ENCODE data around the gene CLIP2. TPM values are rescaled to one million over a fixed set of nuclear protein-coding genes. Genes with fewer than 3 reads are reported as not detected.

CLIP2 gene
- total RNA-seq, 1 experiment from 2014 or later = 21.6 TPM

DNA sequence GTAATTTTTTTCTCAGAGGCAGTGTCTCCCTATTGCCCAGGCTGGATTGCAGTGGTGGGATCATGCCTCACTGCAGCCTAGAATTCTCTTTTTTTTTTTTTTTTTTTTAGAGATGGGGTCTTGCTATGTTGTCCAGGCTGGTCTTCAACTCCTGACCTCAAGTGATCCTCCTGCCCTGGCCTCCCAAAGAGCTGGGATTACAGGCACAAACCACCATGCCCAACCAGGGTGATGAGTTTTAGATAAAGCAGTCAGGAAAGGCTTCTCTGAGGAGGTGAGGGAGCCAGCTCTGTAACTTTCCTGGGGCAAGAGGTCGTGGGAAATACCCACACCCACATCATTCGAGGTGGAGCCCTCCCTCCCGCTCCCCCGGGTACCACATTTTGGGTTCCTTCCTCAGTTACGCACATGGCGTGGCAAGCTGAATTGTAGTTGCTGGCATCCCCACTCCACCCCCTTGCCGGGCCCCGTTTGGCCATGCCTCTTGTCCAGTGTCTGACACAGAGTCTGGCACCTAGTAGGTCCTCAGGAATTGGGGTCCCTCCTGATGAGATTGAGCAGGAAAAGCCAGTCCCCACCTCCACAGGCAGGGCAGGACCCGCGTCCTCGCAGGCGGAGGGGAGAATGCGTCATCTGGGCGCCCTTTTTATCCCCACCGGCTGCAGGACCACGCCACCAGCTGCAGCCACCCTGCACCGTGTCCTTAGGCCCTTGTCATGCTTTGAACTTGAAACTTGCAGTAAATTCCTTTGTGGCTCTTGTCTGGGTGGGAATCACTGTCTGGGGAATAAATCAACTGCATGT is 43.4 kb downstream of the CLIP2 start:
- no peak overlapping the region for H3K27ac ChIP-seq (ENCODE audit: insufficient read length, low read depth, low read length)
- no peak overlapping the region for H3K4ac ChIP-seq (ENCODE audit: low read depth, low read length)
- no peak overlapping the region for H3K9ac ChIP-seq (ENCODE audit: extremely low read depth, insufficient read length, low read length)
- H3K79me2 ChIP-seq (ENCODE audit: insufficient read depth, low read length) = no peaks in the 10 kb centered on the region
- H4K5ac ChIP-seq (ENCODE audit: insufficient read length, low read depth, low read length) = no peak overlapping the region
- H2AK5ac ChIP-seq (ENCODE audit: insufficient read length, low read length) = no peak overlapping the region
- H3K14ac ChIP-seq (ENCODE audit: insufficient read depth, low read length) = no peak overlapping the region
- Mint-ChIP-seq H3K4me3 (no peak overlapping the region), H3K9me3 (no peaks in the 10 kb centered on the region), H3K27ac (no peak overlapping the region), H3K36me3 (ENCODE audit: insufficient read depth in 1 of 3, low read depth in 3 of 3) (peaks cover 6 to 17% (median 10%) of the 10 kb centered on the region in 3 experiments; a peak in 4 of 7 replicates), H3K27me3 (ENCODE audit: low read depth) (no peaks in the 10 kb centered on the region), H3K4me1 (no peaks in the 10 kb centered on the region)
- H3K23ac ChIP-seq (ENCODE audit: insufficient read length, low read depth, low read length) = no peak overlapping the region
- H3K56ac ChIP-seq (ENCODE audit: insufficient read length, low read depth, low read length) = no peak overlapping the region
- no peak overlapping the region for H3T11ph ChIP-seq (ENCODE audit: low read length)
- H4K91ac ChIP-seq (ENCODE audit: insufficient read length, low read depth, low read length) = no peak overlapping the region
- WGBS (ENCODE audit: extremely low coverage, insufficient read length, low lambda C conversion rate) = no CpG with 5 or more reads among the region's 17 CpGs
- H2BK20ac ChIP-seq (ENCODE audit: low read depth, low read length, poor library complexity, severe bottlenecking) = no peak overlapping the region
- peaks cover 2% of the 10 kb centered on the region for H3K79me1 ChIP-seq (ENCODE audit: insufficient read depth, low read depth, low read length, poor library complexity, severe bottlenecking)
- H4K8ac ChIP-seq (replicated peaks; ENCODE audit: insufficient read length, low read depth, low read length) = no peak overlapping the region
- no peaks in the 10 kb centered on the region for H3K9me3 ChIP-seq (ENCODE audit: control insufficient read depth, low read depth, low read length)
- H3K23me2 ChIP-seq (ENCODE audit: insufficient read length, low read depth, low read length, poor library complexity, severe bottlenecking) = no peaks in the 10 kb centered on the region
- no peaks in the 10 kb centered on the region for H3K4me1 ChIP-seq (ENCODE audit: insufficient read depth, low read length)
- no peak overlapping the region for H2BK15ac ChIP-seq (ENCODE audit: low read depth, low read length)
- no peak overlapping the region for H2BK120ac ChIP-seq (ENCODE audit: low read depth, low read length, poor library complexity, severe bottlenecking)
- no peak overlapping the region for H2BK12ac ChIP-seq (ENCODE audit: insufficient read length, low read depth, low read length)
- H2BK5ac ChIP-seq (ENCODE audit: insufficient read length, low read length) = no peak overlapping the region
- H4K20me1 ChIP-seq (ENCODE audit: control insufficient read depth, insufficient read depth, insufficient read length) = no peaks in the 10 kb centered on the region
- H2AFZ ChIP-seq (ENCODE audit: low read length) = no peak overlapping the region
- no peak overlapping the region for H3K18ac ChIP-seq (ENCODE audit: insufficient read length, low read depth, low read length)
- H3K4me2 ChIP-seq (ENCODE audit: insufficient read depth, insufficient read length, low read length) = no peak overlapping the region
- no peaks in the 10 kb centered on the region for H3K27me3 ChIP-seq (ENCODE audit: insufficient read depth, low read length)
- no peak for DNase-seq
- TF ChIP-seq, protein P1, sequence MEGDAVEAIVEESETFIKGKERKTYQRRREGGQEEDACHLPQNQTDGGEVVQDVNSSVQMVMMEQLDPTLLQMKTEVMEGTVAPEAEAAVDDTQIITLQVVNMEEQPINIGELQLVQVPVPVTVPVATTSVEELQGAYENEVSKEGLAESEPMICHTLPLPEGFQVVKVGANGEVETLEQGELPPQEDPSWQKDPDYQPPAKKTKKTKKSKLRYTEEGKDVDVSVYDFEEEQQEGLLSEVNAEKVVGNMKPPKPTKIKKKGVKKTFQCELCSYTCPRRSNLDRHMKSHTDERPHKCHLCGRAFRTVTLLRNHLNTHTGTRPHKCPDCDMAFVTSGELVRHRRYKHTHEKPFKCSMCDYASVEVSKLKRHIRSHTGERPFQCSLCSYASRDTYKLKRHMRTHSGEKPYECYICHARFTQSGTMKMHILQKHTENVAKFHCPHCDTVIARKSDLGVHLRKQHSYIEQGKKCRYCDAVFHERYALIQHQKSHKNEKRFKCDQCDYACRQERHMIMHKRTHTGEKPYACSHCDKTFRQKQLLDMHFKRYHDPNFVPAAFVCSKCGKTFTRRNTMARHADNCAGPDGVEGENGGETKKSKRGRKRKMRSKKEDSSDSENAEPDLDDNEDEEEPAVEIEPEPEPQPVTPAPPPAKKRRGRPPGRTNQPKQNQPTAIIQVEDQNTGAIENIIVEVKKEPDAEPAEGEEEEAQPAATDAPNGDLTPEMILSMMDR (conservative IDR thresholded peaks at IDR 0.05) = no peak

All from H9 (cell line).